ENCODE results near the gene COQ8B.

DNA sequence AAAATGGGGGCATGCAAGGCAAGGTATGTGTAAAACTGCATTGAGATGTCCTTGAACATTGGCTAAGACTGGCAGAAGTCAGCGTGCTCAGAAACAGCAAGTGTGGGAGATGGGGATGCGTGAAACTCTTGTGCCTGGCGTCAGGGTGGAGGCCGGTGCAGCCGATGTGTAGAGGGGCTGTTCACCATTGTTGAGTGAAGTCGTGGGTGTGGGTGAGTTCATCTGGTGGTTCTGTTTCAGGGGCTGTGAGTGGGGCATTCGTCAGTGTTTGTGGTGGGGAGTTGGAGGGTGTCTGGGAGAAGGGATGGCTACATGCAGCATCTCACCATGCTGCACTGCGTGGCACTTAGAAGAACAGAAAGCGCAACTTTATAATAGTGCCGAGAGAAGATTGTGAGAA is 47.3 kb upstream of the COQ8B start:
- no peak for TF ChIP-seq POLR2A (IDR thresholded peaks at IDR 0.05)
- TF ChIP-seq, protein P1, sequence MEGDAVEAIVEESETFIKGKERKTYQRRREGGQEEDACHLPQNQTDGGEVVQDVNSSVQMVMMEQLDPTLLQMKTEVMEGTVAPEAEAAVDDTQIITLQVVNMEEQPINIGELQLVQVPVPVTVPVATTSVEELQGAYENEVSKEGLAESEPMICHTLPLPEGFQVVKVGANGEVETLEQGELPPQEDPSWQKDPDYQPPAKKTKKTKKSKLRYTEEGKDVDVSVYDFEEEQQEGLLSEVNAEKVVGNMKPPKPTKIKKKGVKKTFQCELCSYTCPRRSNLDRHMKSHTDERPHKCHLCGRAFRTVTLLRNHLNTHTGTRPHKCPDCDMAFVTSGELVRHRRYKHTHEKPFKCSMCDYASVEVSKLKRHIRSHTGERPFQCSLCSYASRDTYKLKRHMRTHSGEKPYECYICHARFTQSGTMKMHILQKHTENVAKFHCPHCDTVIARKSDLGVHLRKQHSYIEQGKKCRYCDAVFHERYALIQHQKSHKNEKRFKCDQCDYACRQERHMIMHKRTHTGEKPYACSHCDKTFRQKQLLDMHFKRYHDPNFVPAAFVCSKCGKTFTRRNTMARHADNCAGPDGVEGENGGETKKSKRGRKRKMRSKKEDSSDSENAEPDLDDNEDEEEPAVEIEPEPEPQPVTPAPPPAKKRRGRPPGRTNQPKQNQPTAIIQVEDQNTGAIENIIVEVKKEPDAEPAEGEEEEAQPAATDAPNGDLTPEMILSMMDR (IDR thresholded peaks at IDR 0.05 in 8 of 11, conservative IDR thresholded peaks at IDR 0.05 in 3 of 11) = no peak
